ENCODE measurements around the gene TENT4B. TPM values are rescaled to one million over a fixed set of nuclear protein-coding genes. Genes with fewer than 3 reads are reported as not detected.

TENT4B gene
- total RNA-seq, 1 experiment from 2014 or later, result 11.4 TPM

GRCh38 chr16:50244504-50245416 is 91.7 kb downstream of the TENT4B start:
- POLR2A ChIA-PET (ENCODE audit: unreplicated experiment), result no interaction called here

GRCh38 chr16:50245417-50246298 is 92.6 kb downstream of the TENT4B start:
- ChIA-PET CTCF (interaction anchor here (0.6 kb wide), 2 partner anchors 87 to 111 kb away, joined by 4 to 8 read pairs; no protein-coding TSS in a partner anchor), POLR2A (ENCODE audit: unreplicated experiment) (interaction anchor here (0.7 kb wide), 1 partner anchor 10 kb away, joined by 3 read pairs; no protein-coding TSS in a partner anchor)
- H2AFZ ChIP-seq, result peak overlapping the region; percentile 93
- intact Hi-C loops (cut with micrococcal nuclease; ENCODE audit: unreplicated experiment), result loop anchor here (5.0 kb wide), 1 partner anchor 67 kb away; no protein-coding TSS in a partner anchor
- TF ChIP-seq, protein P1, sequence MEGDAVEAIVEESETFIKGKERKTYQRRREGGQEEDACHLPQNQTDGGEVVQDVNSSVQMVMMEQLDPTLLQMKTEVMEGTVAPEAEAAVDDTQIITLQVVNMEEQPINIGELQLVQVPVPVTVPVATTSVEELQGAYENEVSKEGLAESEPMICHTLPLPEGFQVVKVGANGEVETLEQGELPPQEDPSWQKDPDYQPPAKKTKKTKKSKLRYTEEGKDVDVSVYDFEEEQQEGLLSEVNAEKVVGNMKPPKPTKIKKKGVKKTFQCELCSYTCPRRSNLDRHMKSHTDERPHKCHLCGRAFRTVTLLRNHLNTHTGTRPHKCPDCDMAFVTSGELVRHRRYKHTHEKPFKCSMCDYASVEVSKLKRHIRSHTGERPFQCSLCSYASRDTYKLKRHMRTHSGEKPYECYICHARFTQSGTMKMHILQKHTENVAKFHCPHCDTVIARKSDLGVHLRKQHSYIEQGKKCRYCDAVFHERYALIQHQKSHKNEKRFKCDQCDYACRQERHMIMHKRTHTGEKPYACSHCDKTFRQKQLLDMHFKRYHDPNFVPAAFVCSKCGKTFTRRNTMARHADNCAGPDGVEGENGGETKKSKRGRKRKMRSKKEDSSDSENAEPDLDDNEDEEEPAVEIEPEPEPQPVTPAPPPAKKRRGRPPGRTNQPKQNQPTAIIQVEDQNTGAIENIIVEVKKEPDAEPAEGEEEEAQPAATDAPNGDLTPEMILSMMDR (conservative IDR thresholded peaks at IDR 0.05), result no peak
- TF ChIP-seq EZH2 (IDR thresholded peaks at IDR 0.05; ENCODE audit: low read depth), result no peak
- peak; percentile 76 to 78 for DNase-seq
- no peaks in the 10 kb centered on the region for H3K9me2 ChIP-seq (ENCODE audit: insufficient read depth)
- H3K79me2 ChIP-seq (ENCODE audit: low read depth), result peaks cover 18% of the 10 kb centered on the region; the same call in 1 of the 2 replicates
- H3K4me2 ChIP-seq, result peak overlapping the region; percentile 92
- H3K27me3 ChIP-seq (ENCODE audit: insufficient read depth, low read depth), result no peaks in the 10 kb centered on the region
- H4K20me1 ChIP-seq (ENCODE audit: insufficient read depth), result no peaks in the 10 kb centered on the region
- no peaks in the 10 kb centered on the region for H3K9me3 ChIP-seq (ENCODE audit: insufficient read depth, low read depth)
- H3F3A ChIP-seq (ENCODE audit: insufficient read depth, low read depth), result peaks cover 4% of the 10 kb centered on the region
- H3K27ac ChIP-seq, result peak overlapping the region; percentile 75
- no TSS peak for BruUV-seq (replicated peaks)
- H3K36me3 ChIP-seq (ENCODE audit: low read depth), result no peaks in the 10 kb centered on the region
- peaks cover 7% of the 10 kb centered on the region for H3K4me1 ChIP-seq (replicated peaks; ENCODE audit: insufficient read depth)
- H3K4me3 ChIP-seq, result peak overlapping the region; percentile 85

More at GRCh38 chr16:50244504-50245416, 91.7 kb downstream of the TENT4B start:
- H3K79me2 ChIP-seq (ENCODE audit: low read depth), result peaks cover 18% of the 10 kb centered on the region; the same call in 1 of the 2 replicates
- H3K36me3 ChIP-seq (ENCODE audit: low read depth), result no peaks in the 10 kb centered on the region
- H3K4me2 ChIP-seq, result peak overlapping the region; percentile 82
- TF ChIP-seq, protein P1 (conservative IDR thresholded peaks at IDR 0.05), result no peak
- no peak for TF ChIP-seq EZH2 (IDR thresholded peaks at IDR 0.05; ENCODE audit: low read depth)
- no peaks in the 10 kb centered on the region for H3K27me3 ChIP-seq (ENCODE audit: insufficient read depth, low read depth)
- H3F3A ChIP-seq (ENCODE audit: insufficient read depth, low read depth), result peaks cover 4% of the 10 kb centered on the region
- CTCF ChIA-PET, result interaction anchor here (0.6 kb wide), 1 partner anchor 112 kb away, joined by 4 read pairs; no protein-coding TSS in a partner anchor
- peak overlapping the region; percentile 75 for H3K27ac ChIP-seq
- H3K4me3 ChIP-seq, result peak overlapping the region; percentile 60
- intact Hi-C loops (cut with micrococcal nuclease; ENCODE audit: unreplicated experiment), result loop anchor here (5.0 kb wide), 1 partner anchor 68 kb away; no protein-coding TSS in a partner anchor
- no peak for DNase-seq
- BruUV-seq (replicated peaks), result TSS peak; percentile 69
- H3K9me3 ChIP-seq (ENCODE audit: insufficient read depth, low read depth), result no peaks in the 10 kb centered on the region
- no peaks in the 10 kb centered on the region for H4K20me1 ChIP-seq (ENCODE audit: insufficient read depth)
- no peaks in the 10 kb centered on the region for H3K9me2 ChIP-seq (ENCODE audit: insufficient read depth)
- peaks cover 7% of the 10 kb centered on the region for H3K4me1 ChIP-seq (replicated peaks; ENCODE audit: insufficient read depth)
- H2AFZ ChIP-seq, result peak overlapping the region; percentile 78; the same call in 1 of the 2 replicates
